ENCODE measurements around the gene RRAS. TPM values are rescaled to one million over a fixed set of nuclear protein-coding genes. Genes with fewer than 3 reads are reported as not detected.

RRAS gene
- polyA plus RNA-seq, 1 experiment, result 64.2 TPM

DNA sequence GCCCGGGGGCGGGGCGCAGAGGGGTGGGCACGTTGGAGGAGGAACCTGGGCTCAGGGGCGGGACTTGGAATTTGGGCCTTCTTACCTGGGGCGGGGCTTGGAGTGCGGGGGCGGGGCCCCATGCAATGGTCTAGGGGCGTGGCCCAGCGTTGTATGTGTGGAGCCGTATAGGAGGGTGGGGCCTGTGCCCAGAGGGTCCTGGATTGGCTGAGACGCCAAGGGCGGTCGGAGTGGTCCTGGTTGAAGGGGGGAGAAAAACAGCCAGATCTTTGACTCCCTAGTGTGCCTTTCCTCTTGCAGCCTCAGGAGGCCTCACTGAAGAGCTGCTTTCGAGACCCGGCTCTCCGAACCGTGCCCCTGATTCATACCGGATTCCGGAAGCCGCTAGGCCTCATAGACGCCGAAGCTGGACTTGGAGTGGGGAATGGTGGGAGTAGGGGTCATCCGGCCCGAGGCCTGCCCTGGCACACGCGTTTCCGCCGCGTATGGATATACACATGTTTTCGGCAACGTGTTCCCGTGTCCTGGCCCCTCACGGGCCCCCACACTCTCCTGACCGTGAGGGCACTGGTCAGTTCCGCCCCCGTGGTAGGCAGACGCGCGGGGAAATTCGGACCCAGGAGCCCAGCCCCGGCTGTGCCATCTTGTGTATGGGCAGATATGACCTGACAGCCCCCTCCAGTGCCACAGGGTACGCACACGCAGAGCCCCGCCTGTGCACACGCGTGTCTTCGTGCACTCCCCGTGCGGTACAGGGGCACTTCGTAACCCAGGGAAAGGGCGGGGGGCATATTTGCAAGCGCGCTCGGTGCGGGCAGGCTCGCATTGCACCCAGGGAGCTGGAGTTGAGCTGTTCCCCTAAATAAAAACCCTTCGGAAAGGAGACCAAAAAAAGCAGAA lies 49.6 kb downstream of the RRAS start:
- DNase-seq (ENCODE audit: low read depth, low spot score), result peak; percentile 88
- CTCF ChIA-PET, result interaction anchor here (2.6 kb wide), 1 partner anchor 20 kb away, joined by 8 read pairs; no protein-coding TSS in a partner anchor
- 0 out of 2 replicates have a peak, but pooled peaks have one; percentile 3 for TF ChIP-seq CTCF (IDR thresholded peaks at IDR 0.05; ENCODE audit: low read depth, low read length)
- Histone ChIP-seq H3K9me3 (ENCODE audit: control insufficient read depth, insufficient read depth, low read length) (no peaks in the 10 kb centered on the region; the same call in 1 of the 2 replicates), H3K4me3 (ENCODE audit: low read depth, low read length) (peak overlapping the region; percentile 78), H3K27ac (ENCODE audit: low read depth, low read length) (peak overlapping the region; percentile 68), H3K27me3 (ENCODE audit: control insufficient read depth, insufficient read depth, low read length) (no peaks in the 10 kb centered on the region)
- POLR2A ChIA-PET, result interaction anchor here (0.5 to 3.0 kb wide), 12 partner anchors 11 to 380 kb away, joined by 3 to 25 read pairs (median 4); partner anchors contain the start of genes NOSIP, PRMT1, PRRG2 and RPS11

DNA sequence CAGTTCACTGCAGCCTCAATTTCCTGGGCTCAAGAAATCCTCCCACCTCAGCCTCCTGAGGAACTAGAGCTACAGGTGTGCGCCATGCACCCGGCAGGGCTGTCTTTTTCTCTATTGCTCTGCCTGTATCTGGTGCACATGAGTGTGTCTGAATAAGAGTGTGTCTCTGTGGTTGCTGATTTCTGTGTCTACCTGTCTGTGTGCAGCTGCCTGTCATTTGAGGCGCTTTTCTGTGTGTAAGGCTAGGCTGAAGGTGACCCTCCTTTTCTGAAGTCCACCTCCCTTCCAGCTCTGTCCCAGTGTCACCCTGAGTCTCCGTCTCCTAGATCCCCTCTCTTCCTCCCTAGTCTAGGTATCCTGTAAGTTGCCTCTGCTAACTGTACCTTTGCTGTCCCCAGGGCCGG lies 50.4 kb downstream of the RRAS start:
- Histone ChIP-seq H3K4me3 (ENCODE audit: low read depth, low read length) (no peak overlapping the region), H3K27ac (ENCODE audit: low read depth, low read length) (no peak overlapping the region), H3K9me3 (ENCODE audit: control insufficient read depth, insufficient read depth, low read length) (no peaks in the 10 kb centered on the region; the same call in 1 of the 2 replicates), H3K27me3 (ENCODE audit: control insufficient read depth, insufficient read depth, low read length) (no peaks in the 10 kb centered on the region)
- CTCF ChIA-PET, result interaction anchor here (0.7 to 2.6 kb wide), 2 partner anchors 19 to 113 kb away, joined by 5 to 8 read pairs; no protein-coding TSS in a partner anchor
- DNase-seq (ENCODE audit: low read depth, low spot score), result no peak
- TF ChIP-seq CTCF (IDR thresholded peaks at IDR 0.05; ENCODE audit: low read depth, low read length), result no peak
- POLR2A ChIA-PET, result interaction anchor here (0.9 to 3.0 kb wide), 7 partner anchors 10 to 87 kb away, joined by 3 to 25 read pairs (median 6); partner anchors contain the start of genes NOSIP, PRMT1, PRRG2 and RRAS

- no peak for DNase-seq (ENCODE audit: low read depth, low spot score)
- CTCF ChIA-PET, result interaction anchor here (0.7 to 2.6 kb wide), 2 partner anchors 18 to 112 kb away, joined by 5 to 8 read pairs; no protein-coding TSS in a partner anchor
Observed at GRCh38 chr19:49588365-49589122, 51.4 kb downstream of the RRAS start.

DNA sequence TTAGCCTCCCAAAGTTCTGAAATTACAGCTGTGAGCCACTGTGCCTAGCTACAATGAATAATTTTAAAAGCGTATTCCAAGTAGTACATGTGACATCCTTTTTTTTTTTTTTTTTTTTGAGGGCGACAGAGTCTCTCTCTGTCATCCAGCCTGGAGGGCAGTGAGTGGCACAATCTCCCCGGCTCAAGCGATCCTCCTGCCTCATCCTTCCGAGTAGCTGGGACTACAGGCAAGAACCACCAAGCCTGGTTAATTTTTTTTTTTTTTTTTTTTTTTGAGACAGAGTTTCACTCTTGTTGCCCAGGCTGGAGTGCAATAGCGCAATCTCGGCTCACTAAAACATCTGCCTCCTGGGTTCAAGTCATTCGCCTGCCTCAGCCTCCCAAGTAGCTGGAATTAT lies 52.7 kb downstream of the RRAS start:
- CTCF ChIA-PET, result interaction anchor here (0.6 to 2.4 kb wide), 5 partner anchors 14 to 94 kb away, joined by 5 to 11 read pairs (median 6); no protein-coding TSS in a partner anchor
- no peaks in the 10 kb centered on the region; the same call in 1 of the 2 replicates for H3K9me3 ChIP-seq (ENCODE audit: control insufficient read depth, insufficient read depth, low read length)
- H3K4me3 ChIP-seq (ENCODE audit: low read depth, low read length), result no peak overlapping the region
- no peaks in the 10 kb centered on the region for H3K27me3 ChIP-seq (ENCODE audit: control insufficient read depth, insufficient read depth, low read length)
- POLR2A ChIA-PET, result interaction anchor here (0.6 kb wide), 1 partner anchor 459 kb away, joined by 4 read pairs; no protein-coding TSS in a partner anchor
- H3K27ac ChIP-seq (ENCODE audit: low read depth, low read length), result no peak overlapping the region
- DNase-seq (ENCODE audit: low read depth, low spot score), result no peak
- TF ChIP-seq CTCF (IDR thresholded peaks at IDR 0.05; ENCODE audit: low read depth, low read length), result no peak

More at GRCh38 chr19:49588365-49589122, 51.4 kb downstream of the RRAS start:
- TF ChIP-seq CTCF (IDR thresholded peaks at IDR 0.05; ENCODE audit: low read depth, low read length), result no peak
- Histone ChIP-seq H3K9me3 (ENCODE audit: control insufficient read depth, insufficient read depth, low read length) (no peaks in the 10 kb centered on the region; the same call in 1 of the 2 replicates), H3K27me3 (ENCODE audit: control insufficient read depth, insufficient read depth, low read length) (no peaks in the 10 kb centered on the region), H3K4me3 (ENCODE audit: low read depth, low read length) (no peak overlapping the region), H3K27ac (ENCODE audit: low read depth, low read length) (no peak overlapping the region)
- POLR2A ChIA-PET, result interaction anchor here (1.0 kb wide), 1 partner anchor 47 kb away, joined by 6 read pairs; no protein-coding TSS in a partner anchor

Small RNAs within 50 kb of the gene (small RNA-seq; reads per million reads assigned to genes)
- gene MIR5088 (ENCODE audit: insufficient read length, low read depth), result not detected

Other genes with a start within 250 kb of the RRAS start
- not detected in 2 replicates for gene PTH2, start 216.7 kb downstream of the RRAS start, polyA plus RNA-seq (2011; rRNA removed)
- not detected in 2 replicates for gene GFY, start 214.8 kb downstream of the RRAS start, polyA plus RNA-seq (2011; rRNA removed)
- gene SLC17A7, start 198.6 kb downstream of the RRAS start, polyA plus RNA-seq (2011; rRNA removed), result 0.02 and 0.04 TPM in 2 replicates
- 60.3 and 62.5 TPM in 2 replicates for gene PIH1D1, start 188.3 kb downstream of the RRAS start, polyA plus RNA-seq (2011; rRNA removed)
- gene ALDH16A1, start 186.9 kb downstream of the RRAS start, polyA plus RNA-seq (2011; rRNA removed), result 4.1 and 4.3 TPM in 2 replicates
- gene FLT3LG, start 165.9 kb downstream of the RRAS start, polyA plus RNA-seq (2011; rRNA removed), result 3.7 and 5.9 TPM in 2 replicates
- gene RPL13A, start 152.5 kb downstream of the RRAS start, polyA plus RNA-seq (2011; rRNA removed), result 3,816 and 4,938 TPM in 2 replicates
- gene RPS11, start 143.7 kb downstream of the RRAS start, polyA plus RNA-seq (2011; rRNA removed), result 1,562 and 2,122 TPM in 2 replicates
- 46.1 and 68.1 TPM in 2 replicates for gene FCGRT, start 127.5 kb downstream of the RRAS start, polyA plus RNA-seq (2011; rRNA removed)
- 14.7 and 29.4 TPM in 2 replicates for gene RCN3, start 112.1 kb downstream of the RRAS start, polyA plus RNA-seq (2011; rRNA removed)
- 43.9 and 77.5 TPM in 2 replicates for gene NOSIP, start 59.6 kb downstream of the RRAS start, polyA plus RNA-seq (2011; rRNA removed)
- gene PRRG2, start 58.8 kb downstream of the RRAS start, polyA plus RNA-seq (2011; rRNA removed), result 0.31 and 0.35 TPM in 2 replicates
- 0.36 and 0.66 TPM in 2 replicates for gene PRR12, start 49.0 kb downstream of the RRAS start, polyA plus RNA-seq (2011; rRNA removed)
- 2.5 and 3.5 TPM in 2 replicates for gene SCAF1, start 2.1 kb upstream of the RRAS start, polyA plus RNA-seq (2011; rRNA removed)
- 33.5 and 54.9 TPM in 2 replicates for gene IRF3, start 25.7 kb upstream of the RRAS start, polyA plus RNA-seq (2011; rRNA removed)
- gene BCL2L12, start 25.8 kb upstream of the RRAS start, polyA plus RNA-seq (2011; rRNA removed), result 8.8 and 10.9 TPM in 2 replicates
- gene PRMT1, start 37.1 kb upstream of the RRAS start, polyA plus RNA-seq (2011; rRNA removed), result 287 and 305 TPM in 2 replicates
- 0.19 and 0.33 TPM in 2 replicates for gene ADM5, start 49.5 kb upstream of the RRAS start, polyA plus RNA-seq (2011; rRNA removed)
- gene CPT1C, start 51.0 kb upstream of the RRAS start, polyA plus RNA-seq (2011; rRNA removed), result 20.3 and 24.2 TPM in 2 replicates
- gene TSKS, start 123.2 kb upstream of the RRAS start, polyA plus RNA-seq (2011; rRNA removed), result not detected in 2 replicates
- gene AP2A1, start 126.9 kb upstream of the RRAS start, polyA plus RNA-seq (2011; rRNA removed), result 59.1 and 82.2 TPM in 2 replicates
- 6.9 and 9.0 TPM in 2 replicates for gene FUZ, start 173.1 kb upstream of the RRAS start, polyA plus RNA-seq (2011; rRNA removed)
- 12.6 and 20.3 TPM in 2 replicates for gene MED25, start 178.1 kb upstream of the RRAS start, polyA plus RNA-seq (2011; rRNA removed)
- gene PTOV1, start 211.0 kb upstream of the RRAS start, polyA plus RNA-seq (2011; rRNA removed), result 37.6 and 58.5 TPM in 2 replicates
- gene PNKP, start 227.4 kb upstream of the RRAS start, polyA plus RNA-seq (2011; rRNA removed), result 13.0 and 13.1 TPM in 2 replicates
- 27.5 and 33.1 TPM in 2 replicates for gene AKT1S1, start 237.2 kb upstream of the RRAS start, polyA plus RNA-seq (2011; rRNA removed)
- 15.6 and 23.0 TPM in 2 replicates for gene TBC1D17, start 237.6 kb upstream of the RRAS start, polyA plus RNA-seq (2011; rRNA removed)

Data from AG04450 (cell line).